Measurements from ENCODE around the gene SLC22A23. TPM values are rescaled to one million over a fixed set of nuclear protein-coding genes. Genes with fewer than 3 reads are reported as not detected.

SLC22A23 gene
- total RNA-seq, 1 experiment from 2014 or later: 5.7 TPM

GRCh38 chr6:3446184-3446583 lies 10.7 kb downstream of the SLC22A23 start:
- TF ChIP-seq, protein P1, sequence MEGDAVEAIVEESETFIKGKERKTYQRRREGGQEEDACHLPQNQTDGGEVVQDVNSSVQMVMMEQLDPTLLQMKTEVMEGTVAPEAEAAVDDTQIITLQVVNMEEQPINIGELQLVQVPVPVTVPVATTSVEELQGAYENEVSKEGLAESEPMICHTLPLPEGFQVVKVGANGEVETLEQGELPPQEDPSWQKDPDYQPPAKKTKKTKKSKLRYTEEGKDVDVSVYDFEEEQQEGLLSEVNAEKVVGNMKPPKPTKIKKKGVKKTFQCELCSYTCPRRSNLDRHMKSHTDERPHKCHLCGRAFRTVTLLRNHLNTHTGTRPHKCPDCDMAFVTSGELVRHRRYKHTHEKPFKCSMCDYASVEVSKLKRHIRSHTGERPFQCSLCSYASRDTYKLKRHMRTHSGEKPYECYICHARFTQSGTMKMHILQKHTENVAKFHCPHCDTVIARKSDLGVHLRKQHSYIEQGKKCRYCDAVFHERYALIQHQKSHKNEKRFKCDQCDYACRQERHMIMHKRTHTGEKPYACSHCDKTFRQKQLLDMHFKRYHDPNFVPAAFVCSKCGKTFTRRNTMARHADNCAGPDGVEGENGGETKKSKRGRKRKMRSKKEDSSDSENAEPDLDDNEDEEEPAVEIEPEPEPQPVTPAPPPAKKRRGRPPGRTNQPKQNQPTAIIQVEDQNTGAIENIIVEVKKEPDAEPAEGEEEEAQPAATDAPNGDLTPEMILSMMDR (conservative IDR thresholded peaks at IDR 0.05; ENCODE audit: low read depth, low read length): no peak
- H3K27ac ChIP-seq (ENCODE audit: low read length): no peak overlapping the region
- no peaks in the 10 kb centered on the region for H3K9me2 ChIP-seq (replicated peaks; ENCODE audit: low read length)
- no peaks in the 10 kb centered on the region for H3K36me3 ChIP-seq (ENCODE audit: low read depth, low read length)
- H3K27me3 ChIP-seq (ENCODE audit: low read length): no peaks in the 10 kb centered on the region
- ChIA-PET POLR2A (ENCODE audit: unreplicated experiment) (no interaction called here), CTCF (no interaction called here)
- H4K20me1 ChIP-seq (ENCODE audit: low read length): no peaks in the 10 kb centered on the region
- no peaks in the 10 kb centered on the region for H3K9me3 ChIP-seq (ENCODE audit: low read length)
- no TSS peak for BruUV-seq (replicated peaks)
- no peak overlapping the region for H3K4me3 ChIP-seq (ENCODE audit: low read length)
- ATAC-seq: no peak
- no peak overlapping the region for H2AFZ ChIP-seq (ENCODE audit: low read length)
- peaks cover 31% of the 10 kb centered on the region for H3K4me1 ChIP-seq (ENCODE audit: insufficient read depth, low read length)
- no peak for DNase-seq
- intact Hi-C loops (cut with micrococcal nuclease): no loop called here
- H3F3A ChIP-seq (ENCODE audit: low read length, unreplicated experiment): no peaks in the 10 kb centered on the region
- no peak overlapping the region for H3K9ac ChIP-seq (ENCODE audit: low read length)
- no peaks in the 10 kb centered on the region for H3K79me2 ChIP-seq (ENCODE audit: low read length)
- H3K4me2 ChIP-seq (ENCODE audit: low read length): no peak overlapping the region

DNA sequence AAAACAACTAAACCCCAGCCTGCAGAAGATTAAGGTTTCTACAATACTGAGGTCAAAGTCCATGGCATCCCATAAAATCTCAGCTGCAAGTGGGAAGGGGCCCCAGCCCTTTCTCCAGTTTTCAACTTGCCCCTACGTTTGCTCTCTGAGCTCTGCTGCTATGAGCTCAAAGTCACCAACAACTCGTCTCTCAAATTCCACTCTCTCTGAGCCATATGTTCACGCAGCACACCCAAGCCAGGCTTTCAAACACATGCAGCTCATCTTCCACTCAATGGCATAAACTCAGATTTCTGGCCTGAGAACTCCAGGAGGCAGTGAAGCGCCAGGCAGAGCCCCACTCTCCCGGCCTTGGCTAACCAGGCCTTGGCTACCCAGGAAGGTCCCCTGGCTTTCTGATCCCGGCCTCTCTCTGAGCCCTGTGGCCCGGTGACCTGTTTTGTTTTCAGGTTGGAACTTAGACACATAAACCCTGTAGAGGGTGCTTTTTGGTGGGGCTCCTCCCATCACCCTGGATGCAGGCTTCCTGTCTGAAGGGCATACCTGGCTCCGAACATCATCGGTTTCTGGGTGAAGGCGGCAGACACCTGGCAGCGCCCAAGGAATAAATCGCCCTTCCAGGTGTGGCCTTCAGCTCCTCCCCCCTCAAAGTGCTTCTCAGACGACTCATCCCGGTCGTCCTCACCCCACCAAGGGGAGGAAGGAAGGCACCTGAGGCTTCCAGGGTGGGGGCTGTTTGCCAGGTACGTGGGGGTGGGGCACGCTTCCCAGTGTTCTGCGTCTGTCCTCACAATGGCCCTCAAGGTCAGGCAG lies 12.4 kb downstream of the SLC22A23 start:
- no peaks in the 10 kb centered on the region for H3K79me2 ChIP-seq (ENCODE audit: low read length)
- ChIA-PET CTCF (no interaction called here), POLR2A (ENCODE audit: unreplicated experiment) (no interaction called here)
- H3K4me1 ChIP-seq (ENCODE audit: insufficient read depth, low read length): peaks cover 31% of the 10 kb centered on the region
- no peak overlapping the region for H2AFZ ChIP-seq (ENCODE audit: low read length)
- H3K9me3 ChIP-seq (ENCODE audit: low read length): no peaks in the 10 kb centered on the region
- H3K9me2 ChIP-seq (replicated peaks; ENCODE audit: low read length): no peaks in the 10 kb centered on the region
- no TSS peak for BruUV-seq (replicated peaks)
- intact Hi-C loops (cut with micrococcal nuclease): loop anchor here (5.0 kb wide), 1 partner anchor 62 kb away; no protein-coding TSS in a partner anchor
- no peaks in the 10 kb centered on the region for H3F3A ChIP-seq (ENCODE audit: low read length, unreplicated experiment)
- no peak for TF ChIP-seq EZH2 (IDR thresholded peaks at IDR 0.05; ENCODE audit: low read length, unreplicated experiment)
- TF ChIP-seq EZH2phosphoT487 (IDR thresholded peaks at IDR 0.05; ENCODE audit: borderline replicate concordance, low read length): no peak
- TF ChIP-seq, protein P1 (conservative IDR thresholded peaks at IDR 0.05; ENCODE audit: low read depth, low read length): no peak
- H3K4me3 ChIP-seq (ENCODE audit: low read length): no peak overlapping the region
- H3K36me3 ChIP-seq (ENCODE audit: low read depth, low read length): no peaks in the 10 kb centered on the region
- no peak overlapping the region for H3K27ac ChIP-seq (ENCODE audit: low read length)
- H3K4me2 ChIP-seq (ENCODE audit: low read length): 0 out of 2 replicates have a peak overlapping the region, but pooled peaks have one; percentile 12
- peak; percentile 48 for DNase-seq
- H4K20me1 ChIP-seq (ENCODE audit: low read length): no peaks in the 10 kb centered on the region
- no peak overlapping the region for H3K9ac ChIP-seq (ENCODE audit: low read length)
- no peaks in the 10 kb centered on the region for H3K27me3 ChIP-seq (ENCODE audit: low read length)
- no peak for ATAC-seq

DNA sequence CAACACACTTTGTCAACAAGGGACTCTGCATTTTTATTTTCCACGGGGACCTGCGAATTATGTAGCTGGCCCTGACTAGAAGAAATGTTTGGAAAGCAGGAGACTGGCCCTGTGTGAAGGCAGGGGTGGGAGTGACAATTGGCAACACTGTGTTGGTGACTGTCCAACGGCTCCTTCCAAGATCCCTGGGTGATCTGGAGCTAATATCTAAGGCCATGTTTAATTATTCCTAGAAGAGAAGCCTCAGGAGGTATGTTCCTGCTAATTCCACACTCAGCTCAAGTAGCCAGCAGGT lies 13.7 kb downstream of the SLC22A23 start:
- ChIA-PET CTCF (interaction anchor here (0.6 to 0.7 kb wide), 4 partner anchors 40 to 183 kb away, joined by 3 to 4 read pairs (median 3); no protein-coding TSS in a partner anchor), POLR2A (ENCODE audit: unreplicated experiment) (interaction anchor here (0.5 to 0.7 kb wide), 2 partner anchors 147 to 281 kb away, joined by 12 to 13 read pairs; no protein-coding TSS in a partner anchor)
- H3K9ac ChIP-seq (ENCODE audit: low read length): no peak overlapping the region
- no peak overlapping the region for H2AFZ ChIP-seq (ENCODE audit: low read length)
- H3K4me1 ChIP-seq (ENCODE audit: insufficient read depth, low read length): peaks cover 42% of the 10 kb centered on the region
- intact Hi-C loops (cut with micrococcal nuclease): loop anchor here (5.0 kb wide), 1 partner anchor 61 kb away; no protein-coding TSS in a partner anchor
- peak overlapping the region; percentile 35 for H3K27ac ChIP-seq (ENCODE audit: low read length)
- H3K4me3 ChIP-seq (ENCODE audit: low read length): no peak overlapping the region
- H3K79me2 ChIP-seq (ENCODE audit: low read length): no peaks in the 10 kb centered on the region
- ATAC-seq (no peak), DNase-seq (no peak)
- H4K20me1 ChIP-seq (ENCODE audit: low read length): no peaks in the 10 kb centered on the region
- no peaks in the 10 kb centered on the region for H3K27me3 ChIP-seq (ENCODE audit: low read length)
- no TSS peak for BruUV-seq (replicated peaks)
- no peaks in the 10 kb centered on the region for H3K9me2 ChIP-seq (replicated peaks; ENCODE audit: low read length)
- no peaks in the 10 kb centered on the region for H3F3A ChIP-seq (ENCODE audit: low read length, unreplicated experiment)
- H3K9me3 ChIP-seq (ENCODE audit: low read length): no peaks in the 10 kb centered on the region
- TF ChIP-seq, protein P1 (conservative IDR thresholded peaks at IDR 0.05; ENCODE audit: low read depth, low read length): no peak
- TF ChIP-seq EZH2 (IDR thresholded peaks at IDR 0.05; ENCODE audit: low read length, unreplicated experiment) (no peak), EZH2phosphoT487 (IDR thresholded peaks at IDR 0.05; ENCODE audit: borderline replicate concordance, low read length) (no peak)
- H3K4me2 ChIP-seq (ENCODE audit: low read length): peak overlapping the region; percentile 43
- H3K36me3 ChIP-seq (ENCODE audit: low read depth, low read length): no peaks in the 10 kb centered on the region

Measured in PC-3 (cell line).